IMR-90 (cell line): ENCODE results near the gene ST6GAL2. TPM values are rescaled to one million over a fixed set of nuclear protein-coding genes. Genes with fewer than 3 reads are reported as not detected.

Experiments
- ATAC-seq: fragments of 200-7000 bp; cut with Tn5 transposase; 2 replicates; pipeline ENCODE4 v1.9.1; 2020; ENCODE audit warnings: low read depth, mild to moderate bottlenecking, moderate library complexity
- BruUV-seq: library from RNA; stranded (reverse); fragments of 400-500 nt; replicated peaks from 2 replicates; lab custom pipeline; 2021; lab: Mats Ljungman, UMichigan
- CTCF ChIA-PET: fragments of 300-600 bp; formaldehyde crosslinking; extraction: SDS; loops from one replicate; lab custom pipeline; 2021; ENCODE audit warnings: antibody characterized with exemption; lab: Yijun Ruan, JAX
- POLR2A ChIA-PET: fragments of 300-600 bp; sonication (Branson Sonifier 250); formaldehyde crosslinking; loops from one replicate; lab custom pipeline; 2022; ENCODE audit warnings: antibody characterized with exemption; ENCODE audit not compliant: unreplicated experiment; lab: Charles Lee
- DNase-seq: peaks from one replicate; pipeline ENCODE4 v3.0.0; 2013
- H2AFZ ChIP-seq: replicated peaks from 2 replicates; pipeline ENCODE3; 2013; ENCODE audit warnings: low read length, mild to moderate bottlenecking; ENCODE audit not compliant: poor library complexity
- H2AK5ac ChIP-seq: 2 replicates; pipeline ENCODE4 v1.6.1; 2013; ENCODE audit warnings: low read depth, low read length, inconsistent platforms
- H2AK9ac ChIP-seq: replicated peaks from 2 replicates; pipeline ENCODE3; 2013; ENCODE audit warnings: mild to moderate bottlenecking, low read depth, low read length, moderate library complexity; ENCODE audit not compliant: poor library complexity
- H2BK120ac ChIP-seq: 2 replicates; pipeline ENCODE4 v1.6.1; 2013; ENCODE audit warnings: low read depth, low read length, inconsistent platforms
- H2BK15ac ChIP-seq: 3 replicates; pipeline ENCODE4 v1.6.1; 2013; ENCODE audit warnings: low read depth, low read length, inconsistent platforms
- H2BK20ac ChIP-seq: 2 replicates; pipeline ENCODE4 v1.6.1; 2013; ENCODE audit warnings: low read depth, mild to moderate bottlenecking, inconsistent platforms, low read length, moderate library complexity
- H2BK5ac ChIP-seq: 2 replicates; pipeline ENCODE4 v1.6.1; 2013; ENCODE audit warnings: mild to moderate bottlenecking, low read depth, low read length, inconsistent platforms; ENCODE audit not compliant: poor library complexity, severe bottlenecking
- H3K14ac ChIP-seq: replicated peaks from 2 replicates; pipeline ENCODE4 v1.6.1; 2013; ENCODE audit warnings: low read depth, low read length, inconsistent platforms
- H3K18ac ChIP-seq: 2 replicates; pipeline ENCODE4 v1.6.1; 2013; ENCODE audit warnings: low read depth, low read length, control low read depth
- H3K23ac ChIP-seq: 2 replicates; pipeline ENCODE4 v1.6.1; 2013; ENCODE audit warnings: low read depth, low read length, inconsistent platforms
- H3K27ac ChIP-seq: 2 replicates; pipeline ENCODE4 v1.5.1; 2013; ENCODE audit warnings: mild to moderate bottlenecking, control low read depth, low read length; ENCODE audit not compliant: insufficient read depth
- H3K27me3 ChIP-seq: 2 replicates; pipeline ENCODE4 v1.6.1; 2013; ENCODE audit warnings: low read length; ENCODE audit not compliant: control insufficient read depth, insufficient read depth
- H3K36me3 ChIP-seq: 2 replicates; pipeline ENCODE4 v1.6.1; 2013; ENCODE audit warnings: low read length, mixed read lengths; ENCODE audit not compliant: control insufficient read depth, insufficient read depth
- H3K4ac ChIP-seq: 2 replicates; pipeline ENCODE4 v1.6.1; 2013; ENCODE audit warnings: low read depth, low read length, inconsistent platforms
- H3K4me1 ChIP-seq: 2 replicates; pipeline ENCODE4 v1.6.1; 2013; ENCODE audit warnings: low read length, mixed read lengths; ENCODE audit not compliant: control insufficient read depth, insufficient read depth
- H3K4me2 ChIP-seq: 2 replicates; pipeline ENCODE4 v1.6.1; 2013; ENCODE audit warnings: low read depth, mild to moderate bottlenecking, control low read depth, low read length, moderate library complexity
- H3K4me3 ChIP-seq: 2 replicates; pipeline ENCODE4 v1.5.1; 2013; ENCODE audit warnings: low read depth, mild to moderate bottlenecking, control low read depth, low read length, moderate library complexity; ENCODE audit not compliant: insufficient read depth
- H3K56ac ChIP-seq: 2 replicates; pipeline ENCODE4 v1.6.1; 2013; ENCODE audit warnings: low read length, inconsistent platforms; ENCODE audit not compliant: insufficient read depth; ENCODE audit errors: extremely low read depth
- H3K79me1 ChIP-seq, 2 experiments: 2 replicates each; pipeline ENCODE4 v1.6.1; 2013; ENCODE audit warnings: low read length in 2 of 2, inconsistent platforms in 1 of 2, low read depth in 1 of 2
- H3K9ac ChIP-seq: 2 replicates; pipeline ENCODE4 v1.6.1; 2013; ENCODE audit warnings: low read depth, low read length, control low read depth
- H3K9me1 ChIP-seq: 2 replicates; pipeline ENCODE4 v1.6.1; 2013; ENCODE audit warnings: low read length, inconsistent platforms; ENCODE audit not compliant: insufficient read depth
- H3K9me3 ChIP-seq: 2 replicates; pipeline ENCODE4 v1.6.1; 2013; ENCODE audit warnings: low read length; ENCODE audit not compliant: control insufficient read depth, insufficient read depth
- H4K20me1 ChIP-seq: 2 replicates; pipeline ENCODE4 v1.6.1; 2013; ENCODE audit warnings: low read length, inconsistent platforms; ENCODE audit not compliant: insufficient read depth
- H4K5ac ChIP-seq: 2 replicates; pipeline ENCODE4 v1.6.1; 2013; ENCODE audit warnings: mild to moderate bottlenecking, low read depth, low read length, control low read depth
- H4K8ac ChIP-seq, 2 experiments: 2 replicates each; pipeline ENCODE4 v1.6.1; 2013; ENCODE audit warnings: low read depth in 2 of 2, low read length in 2 of 2, control low read depth in 1 of 2, inconsistent platforms in 1 of 2
- H4K91ac ChIP-seq: 2 replicates; pipeline ENCODE4 v1.6.1; 2013; ENCODE audit warnings: low read depth, low read length, inconsistent platforms; ENCODE audit not compliant: insufficient read depth
- BHLHE40 ChIP-seq: fragments of 150-350 bp; IDR thresholded peaks from 2 replicates; pipeline ENCODE4 v1.6.1; 2016; ENCODE audit warnings: mild to moderate bottlenecking, low read depth, low read length
- CEBPB ChIP-seq: IDR thresholded peaks from 2 replicates; pipeline ENCODE4 v1.6.1; 2012; ENCODE audit warnings: low read depth, low read length, improper control_type of control experiment
- CHD1 ChIP-seq: IDR thresholded peaks from 2 replicates; pipeline ENCODE4 v1.6.1; 2012; ENCODE audit warnings: low read depth, low read length, improper control_type of control experiment
- CTCF ChIP-seq: conservative IDR thresholded peaks from 2 replicates; pipeline ENCODE4 v1.5.1; 2012; ENCODE audit warnings: mild to moderate bottlenecking, low read depth, low read length, improper control_type of control experiment
- ELK1 ChIP-seq: fragments of 150-350 bp; IDR thresholded peaks from 2 replicates; pipeline ENCODE4 v1.6.1; 2016; ENCODE audit warnings: low read depth, mild to moderate bottlenecking, low read length, moderate library complexity, borderline replicate concordance
- FOS ChIP-seq: fragments of 150-350 bp; IDR thresholded peaks from 2 replicates; pipeline ENCODE4 v1.6.1; 2016; ENCODE audit warnings: low read depth, low read length
- MAFK ChIP-seq: IDR thresholded peaks from 2 replicates; pipeline ENCODE4 v1.6.1; 2012; ENCODE audit warnings: low read depth, low read length, improper control_type of control experiment
- MAZ ChIP-seq: IDR thresholded peaks from 2 replicates; pipeline ENCODE4 v1.6.1; 2012; ENCODE audit warnings: low read depth, mild to moderate bottlenecking, low read length, improper control_type of control experiment, moderate library complexity, borderline replicate concordance
- MXI1 ChIP-seq: IDR thresholded peaks from 2 replicates; pipeline ENCODE4 v1.6.1; 2012; ENCODE audit warnings: low read depth, mild to moderate bottlenecking, low read length, moderate library complexity, borderline replicate concordance
- NFE2L2 ChIP-seq: fragments of 150-350 bp; IDR thresholded peaks from 2 replicates; pipeline ENCODE4 v1.6.1; 2016; ENCODE audit warnings: low read depth, mild to moderate bottlenecking, low read length
- POLR2A ChIP-seq: IDR thresholded peaks from 2 replicates; pipeline ENCODE4 v1.6.1; 2012; ENCODE audit warnings: mild to moderate bottlenecking, low read depth, low read length
- RAD21 ChIP-seq: IDR thresholded peaks from 2 replicates; pipeline ENCODE4 v1.6.1; 2012; ENCODE audit warnings: low read length, improper control_type of control experiment
- RCOR1 ChIP-seq: IDR thresholded peaks from 2 replicates; pipeline ENCODE4 v1.6.1; 2012; ENCODE audit warnings: mild to moderate bottlenecking, low read length, improper control_type of control experiment; ENCODE audit not compliant: insufficient replicate concordance
- RFX5 ChIP-seq: IDR thresholded peaks from 2 replicates; pipeline ENCODE4 v1.8.0; 2012; ENCODE audit warnings: low read depth, mild to moderate bottlenecking, low read length, moderate library complexity
- SMC3 ChIP-seq: fragments of 150-350 bp; IDR thresholded peaks from 2 replicates; pipeline ENCODE4 v1.6.1; 2016; ENCODE audit warnings: low read depth, mild to moderate bottlenecking, antibody characterized with exemption, low read length, moderate library complexity
- USF2 ChIP-seq: fragments of 150-350 bp; IDR thresholded peaks from 2 replicates; pipeline ENCODE4 v1.6.1; 2017; ENCODE audit warnings: mild to moderate bottlenecking, antibody characterized with exemption, low read length, low read depth
- WGBS, 2 experiments: methylation state at CpG; one replicate each; pipeline versions ENCODE4 v1.1.5 to v1.1.7; 2013; ENCODE audit warnings: missing lambda C conversion rate in 2 of 2; ENCODE audit not compliant: insufficient read length in 1 of 2; ENCODE audit errors: extremely low coverage in 2 of 2; 5-methylcytosine and 5-hydroxymethylcytosine counted together
- dilution Hi-C: fragments of 300-500 bp; cut with HindIII; formaldehyde crosslinking; loops from one replicate; pipeline ENCODE4 v1.14.3; 2018; ENCODE audit warnings: low sequenced_read_pairs; ENCODE audit not compliant: unreplicated experiment
- in situ Hi-C: fragments of 300-500 bp; cut with MboI; formaldehyde crosslinking; loops from 3 replicates; pipeline ENCODE4 v1.14.3; 2019; ENCODE audit warnings: low sequenced_read_pairs, inconsistent platforms, mixed read lengths
- intact Hi-C: fragments of 100-400 bp; cut with micrococcal nuclease; formaldehyde crosslinking; loops from 2 replicates; pipeline ENCODE4 v1.10.0; 2022
- polyA plus RNA-seq, 3 experiments: library from polyadenylated mRNA; depleted of rRNA; stranded (reverse); fragments of >200 nt; gene quantifications; 2 replicates each; pipeline ENCODE4 v1.2.3, GENCODE V29; 2012; ENCODE audit warnings: low replicate concordance in 1 of 3
- total RNA-seq: library from RNA; depleted of rRNA; stranded (reverse); fragments of >200 nt; gene quantifications from 2 replicates; pipeline ENCODE4 v1.2.3, GENCODE V29; 2012

The ST6GAL2 gene
- total and polyA plus RNA-seq, 2 of the 4 experiments (the other 2 are of a cell fraction) = not detected

GRCh38 chr2:106812383-106812782 is 73.6 kb downstream of the ST6GAL2 start:
- intact Hi-C loops = no loop called here
- no CpG with 5 or more reads among the region's 4 CpGs for WGBS, 2 experiments
- CTCF ChIA-PET = no interaction called here

More at GRCh38 chr2:106812383-106812782, 73.6 kb downstream of the ST6GAL2 start:
- Histone ChIP-seq H3K27me3 (no peaks in the 10 kb centered on the region), H2AK5ac (no peak overlapping the region), H3K36me3 (no peaks in the 10 kb centered on the region), H3K18ac (no peak overlapping the region), H3K4ac (no peak overlapping the region), H3K4me2 (no peak overlapping the region), H3K9me3 (peaks cover 10% of the 10 kb centered on the region), H3K14ac (no peak overlapping the region), H3K4me3 (no peak overlapping the region), H3K9ac (no peak overlapping the region), H2AFZ (no peak overlapping the region), H4K91ac (no peak overlapping the region), H2AK9ac (no peak overlapping the region), H4K8ac (no peak overlapping the region), H2BK5ac (no peak overlapping the region), H3K27ac (no peak overlapping the region), H3K23ac (no peak overlapping the region), H4K5ac (no peak overlapping the region), H2BK15ac (no peak overlapping the region), H3K56ac (no peak overlapping the region), H3K79me1 (no peaks in the 10 kb centered on the region), H3K4me1 (no peaks in the 10 kb centered on the region), H2BK120ac (no peak overlapping the region), H2BK20ac (no peak overlapping the region), H4K20me1 (no peaks in the 10 kb centered on the region), H3K9me1 (no peaks in the 10 kb centered on the region)
- no peak for TF ChIP-seq CHD1
- TF ChIP-seq RAD21 = no peak
- TF ChIP-seq ELK1 = no peak
- TF ChIP-seq POLR2A = no peak
- TF ChIP-seq USF2 = no peak
- no peak for TF ChIP-seq MAZ
- TF ChIP-seq CTCF = no peak
- no peak for TF ChIP-seq MXI1
- no peak for TF ChIP-seq CEBPB
- no peak for TF ChIP-seq BHLHE40
- no peak for TF ChIP-seq NFE2L2
- TF ChIP-seq RCOR1 = no peak
- TF ChIP-seq MAFK = no peak
- no peak for TF ChIP-seq RFX5
- TF ChIP-seq FOS = no peak
- TF ChIP-seq SMC3 = no peak
- in situ Hi-C loops = no loop called here
- dilution Hi-C loops = no loop called here
- BruUV-seq = no TSS peak
- DNase-seq = no peak
- ATAC-seq = no peak
- POLR2A ChIA-PET = no interaction called here
